Testis (tissue), 3 donors: Measurements from ENCODE around the gene BAK1. TPM values are rescaled to one million over a fixed set of nuclear protein-coding genes. Genes with fewer than 3 reads are reported as not detected.
"Not testable (repeated sequence)": the region's sequence is repeated elsewhere in the genome, so short reads cannot be mapped to it uniquely, and the experiment has no call there.

ENCODE experiments used
- DNase-seq: peaks from one replicate; pipeline ENCODE4 v3.0.0-alpha.2; 2019
- H3K27ac ChIP-seq, 2 donors: fragments of 200-600 bp; sonication (generic); one replicate each; pipeline ENCODE4 v1.5.1; 2019
- H3K27me3 ChIP-seq: fragments of 200-600 bp; sonication (generic); one replicate; pipeline ENCODE4 v1.5.1; 2019
- H3K36me3 ChIP-seq: fragments of 200-600 bp; sonication (generic); one replicate; pipeline ENCODE4 v1.5.1; 2017; ENCODE audit warnings: low read depth; ENCODE audit errors: missing control alignments
- H3K4me1 ChIP-seq: fragments of 200-600 bp; sonication (generic); one replicate; pipeline ENCODE4 v1.5.1; 2019
- H3K4me3 ChIP-seq, 2 donors: fragments of 200-600 bp; sonication (generic); one replicate each; pipeline ENCODE4 v1.5.1; 2017 to 2019
- H3K9me3 ChIP-seq: fragments of 200-600 bp; sonication (generic); one replicate; pipeline ENCODE4 v1.5.1; 2017
- POLR2A ChIP-seq: fragments of 450-650 bp; IDR thresholded peaks from one replicate; pipeline ENCODE4 v1.6.1; 2017; ENCODE audit warnings: antibody characterized with exemption, mild to moderate bottlenecking, moderate library complexity
- WGBS, 2 donors: methylation state at CpG; one replicate each; pipeline ENCODE4 v1.1.5; 2018; 5-methylcytosine and 5-hydroxymethylcytosine counted together
- intact Hi-C: fragments of 100-400 bp; cut with DNase I; formaldehyde crosslinking; loops from one replicate; pipeline ENCODE4 v1.15.1; 2023; ENCODE audit warnings: low total_unique reads
- polyA plus RNA-seq: library from polyadenylated mRNA; stranded (reverse); fragments of 350-450 nt; fragmentation: Illumina TruSeq; extraction: RNeasy Lipid Tissue Mini Kit (QIAGEN cat#74804); gene quantifications from one replicate; pipeline ENCODE4 v1.2.3, GENCODE V29; 2014; ENCODE audit warnings: low read depth, low replicate concordance; ENCODE audit not compliant: insufficient read depth
- total RNA-seq, 2 donors: library from RNA; depleted of rRNA; stranded (reverse); fragments of >200 nt; gene quantifications; one replicate each; pipeline ENCODE4 v1.2.3, GENCODE V29; 2016
- TF ChIP-seq, protein P1 (sequence below), 3 experiments: fragments of 450-650 bp in 2 of 3; fragments of 200-600 bp in 1 of 3; sonication (generic) in 1 of 3; IDR thresholded peaks; one replicate each; pipeline ENCODE4 v1.5.1; 2016 to 2019; ENCODE audit warnings: antibody characterized with exemption in 3 of 3, mild to moderate bottlenecking in 2 of 3, moderate library complexity in 1 of 3

Gene BAK1
- total and polyA plus RNA-seq, 3 donors from 2014 or later = 13.1 to 17.3 (median 14.8) TPM

DNA sequence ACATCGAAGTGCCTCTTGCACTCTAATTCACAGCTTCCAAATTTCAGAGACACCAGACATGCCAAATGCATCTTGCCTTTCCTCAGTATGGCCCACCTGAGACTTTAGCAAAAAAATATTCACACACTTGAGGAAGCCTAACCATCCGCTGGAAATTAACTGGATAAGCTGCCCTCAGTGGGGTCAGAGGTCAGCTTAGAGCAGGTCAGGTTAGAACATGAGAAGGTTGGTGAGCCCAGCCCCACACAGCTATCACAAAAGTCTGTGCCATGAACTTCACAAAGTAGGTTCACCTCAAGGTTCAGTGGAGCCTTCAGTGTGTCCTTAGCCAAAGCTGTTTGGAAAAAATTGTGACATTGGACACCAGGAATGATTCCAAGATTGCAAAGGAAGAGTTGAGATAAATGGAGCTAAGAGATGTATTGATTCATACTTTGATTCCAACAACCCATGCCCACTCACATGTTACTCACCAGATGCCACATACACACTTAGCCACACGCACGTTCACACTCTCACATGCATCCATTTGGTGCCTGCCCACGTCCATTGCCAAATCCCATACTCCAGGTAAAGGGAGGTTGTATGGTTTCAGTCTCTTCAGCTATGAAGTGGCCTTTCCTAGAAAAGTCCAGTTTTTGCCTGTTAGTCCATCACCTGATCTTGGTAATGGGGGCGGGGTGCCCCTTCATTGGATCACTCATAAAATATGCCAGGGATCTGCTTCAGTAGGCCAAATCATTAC, 11.1 kb downstream of the BAK1 start:
- intact Hi-C loops = no loop called here
- Histone ChIP-seq H3K4me3 (no peak overlapping the region), H3K36me3 (no peaks in the 10 kb centered on the region), H3K27me3 (no peaks in the 10 kb centered on the region), H3K9me3 (no peaks in the 10 kb centered on the region), H3K4me1 (peaks cover 10% of the 10 kb centered on the region), H3K27ac (no peak overlapping the region)
- 94 to 95% methylated on average over 6 of the region's 6 CpGs for WGBS, 2 donors
- DNase-seq = no peak
- TF ChIP-seq, protein P1, sequence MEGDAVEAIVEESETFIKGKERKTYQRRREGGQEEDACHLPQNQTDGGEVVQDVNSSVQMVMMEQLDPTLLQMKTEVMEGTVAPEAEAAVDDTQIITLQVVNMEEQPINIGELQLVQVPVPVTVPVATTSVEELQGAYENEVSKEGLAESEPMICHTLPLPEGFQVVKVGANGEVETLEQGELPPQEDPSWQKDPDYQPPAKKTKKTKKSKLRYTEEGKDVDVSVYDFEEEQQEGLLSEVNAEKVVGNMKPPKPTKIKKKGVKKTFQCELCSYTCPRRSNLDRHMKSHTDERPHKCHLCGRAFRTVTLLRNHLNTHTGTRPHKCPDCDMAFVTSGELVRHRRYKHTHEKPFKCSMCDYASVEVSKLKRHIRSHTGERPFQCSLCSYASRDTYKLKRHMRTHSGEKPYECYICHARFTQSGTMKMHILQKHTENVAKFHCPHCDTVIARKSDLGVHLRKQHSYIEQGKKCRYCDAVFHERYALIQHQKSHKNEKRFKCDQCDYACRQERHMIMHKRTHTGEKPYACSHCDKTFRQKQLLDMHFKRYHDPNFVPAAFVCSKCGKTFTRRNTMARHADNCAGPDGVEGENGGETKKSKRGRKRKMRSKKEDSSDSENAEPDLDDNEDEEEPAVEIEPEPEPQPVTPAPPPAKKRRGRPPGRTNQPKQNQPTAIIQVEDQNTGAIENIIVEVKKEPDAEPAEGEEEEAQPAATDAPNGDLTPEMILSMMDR (IDR thresholded peaks at IDR 0.05) = no peak
- no peak for TF ChIP-seq POLR2A

GRCh38 chr6:33567836-33568235, 12.2 kb downstream of the BAK1 start:
- H3K36me3 ChIP-seq = no peaks in the 10 kb centered on the region
- H3K4me3 ChIP-seq = no peak overlapping the region
- no peak for DNase-seq
- no peak overlapping the region for H3K27ac ChIP-seq
- 68 to 69% methylated on average over 3 to 8 of the region's 8 CpGs for WGBS, 2 donors
- intact Hi-C loops = no loop called here
- no peaks in the 10 kb centered on the region for H3K27me3 ChIP-seq
- no peak for TF ChIP-seq POLR2A
- H3K4me1 ChIP-seq = peaks cover 10% of the 10 kb centered on the region
- no peaks in the 10 kb centered on the region for H3K9me3 ChIP-seq

- TF ChIP-seq POLR2A = no peak
- TF ChIP-seq, protein P1 (IDR thresholded peaks at IDR 0.05) = no peak
- WGBS, 2 donors = 72 to 81% methylated on average over 11 of the region's 11 CpGs
- Histone ChIP-seq H3K4me1 (no peaks in the 10 kb centered on the region), H3K27ac (no peak overlapping the region), H3K4me3 (no peak overlapping the region), H3K36me3 (no peaks in the 10 kb centered on the region), H3K27me3 (no peaks in the 10 kb centered on the region), H3K9me3 (no peaks in the 10 kb centered on the region)
- intact Hi-C loops = no loop called here
- DNase-seq = no peak
Measured at GRCh38 chr6:33566182-33567084, 13.6 kb downstream of the BAK1 start.

- Histone ChIP-seq H3K4me1 (no peaks in the 10 kb centered on the region), H3K4me3 (no peak overlapping the region), H3K9me3 (no peaks in the 10 kb centered on the region), H3K36me3 (no peaks in the 10 kb centered on the region), H3K27me3 (no peaks in the 10 kb centered on the region), H3K27ac (no peak overlapping the region)
- DNase-seq = no peak
- 87 to 95% methylated on average over 8 of the region's 8 CpGs for WGBS, 2 donors
- intact Hi-C loops = no loop called here
- no peak for TF ChIP-seq POLR2A
- TF ChIP-seq, protein P1 (IDR thresholded peaks at IDR 0.05) = no peak
Measured at GRCh38 chr6:33558801-33559200, 21.3 kb downstream of the BAK1 start.

GRCh38 chr6:33557376-33557775, 22.7 kb downstream of the BAK1 start:
- H3K27me3 ChIP-seq = no peaks in the 10 kb centered on the region
- no peak overlapping the region for H3K27ac ChIP-seq
- no peak for DNase-seq
- TF ChIP-seq, protein P1 (IDR thresholded peaks at IDR 0.05) = no peak
- H3K36me3 ChIP-seq = no peaks in the 10 kb centered on the region
- no peak overlapping the region for H3K4me3 ChIP-seq
- intact Hi-C loops = no loop called here
- no peaks in the 10 kb centered on the region for H3K4me1 ChIP-seq
- H3K9me3 ChIP-seq = no peaks in the 10 kb centered on the region
- WGBS, 2 donors = 87 to 99% methylated on average over 4 of the region's 4 CpGs

DNA sequence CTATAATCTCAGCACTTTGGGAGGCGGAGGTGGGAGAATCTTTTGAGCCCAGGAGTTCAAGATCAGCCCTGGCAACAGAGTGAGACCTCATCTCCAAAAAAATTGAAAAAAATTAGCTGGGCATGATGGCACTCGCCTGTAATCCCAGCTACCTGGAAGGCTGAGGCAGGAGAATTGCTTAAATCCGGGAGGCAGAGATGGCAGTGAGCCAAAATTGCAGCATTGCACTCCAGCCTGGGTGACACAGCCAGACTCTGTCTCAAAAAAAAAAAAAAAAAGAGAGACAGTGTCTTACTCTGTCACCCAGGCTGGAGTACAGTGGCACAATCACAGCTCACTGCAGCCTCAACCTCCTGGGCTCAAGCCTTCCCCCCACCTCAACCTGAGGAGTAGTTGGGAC, 27.2 kb downstream of the BAK1 start:
- 70 to 77% methylated on average over 3 of the region's 3 CpGs for WGBS, 2 donors
- H3K27ac ChIP-seq, H3K27me3 ChIP-seq, H3K36me3 ChIP-seq, DNase-seq, H3K9me3 ChIP-seq, H3K4me3 ChIP-seq, H3K4me1 ChIP-seq, intact Hi-C loops: not testable (repeated sequence)
